D721Med (cell line): ENCODE measurements around the gene AR.

Source experiments
- DNase-seq: peaks from one replicate; pipeline ENCODE4 v3.0.0; 2011; ENCODE audit warnings: low spot score; ENCODE audit not compliant: insufficient read length
- FAIRE-seq: peaks from 2 replicates; lab custom pipeline; 2011; peaks lifted over from hg19 to GRCh38; lab: Jason Lieb, UNC
- CTCF ChIP-seq: IDR thresholded peaks from 2 replicates; pipeline ENCODE4 v1.5.1; 2012; ENCODE audit warnings: mild to moderate bottlenecking, control low read depth; ENCODE audit not compliant: insufficient read depth; ENCODE audit errors: missing control alignments

The AR gene

DNA sequence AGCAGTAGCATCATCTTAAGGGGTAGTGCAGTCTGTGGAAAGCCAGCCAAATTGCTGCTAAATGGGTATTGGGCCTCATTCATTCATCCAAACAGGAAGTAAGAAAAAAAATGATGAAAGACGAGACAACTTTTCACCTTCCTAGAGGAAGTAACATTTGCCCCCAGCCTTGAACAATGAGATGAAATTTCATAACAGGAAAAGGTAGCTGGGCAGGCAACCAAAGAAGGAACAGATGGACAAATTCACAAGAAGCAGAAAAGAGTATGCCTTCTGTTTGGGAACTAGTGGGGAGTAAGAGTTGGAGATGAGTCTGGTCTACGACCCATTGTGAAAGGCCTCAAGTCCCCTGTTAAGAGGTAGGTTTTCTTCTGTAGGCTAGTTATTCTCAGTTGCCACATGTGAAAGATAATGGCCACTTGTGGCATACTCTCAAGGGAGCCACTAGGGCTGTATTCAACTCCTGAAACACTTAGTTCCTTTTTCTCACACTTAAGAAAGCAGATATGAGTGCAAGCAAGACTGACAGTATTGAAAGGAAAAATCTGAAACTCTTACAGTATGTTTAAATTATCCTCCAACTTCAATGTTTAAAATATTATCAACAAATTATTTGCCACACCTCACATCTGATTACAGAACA, 190.4 kb downstream of the AR start:
- no peak for TF ChIP-seq CTCF
- FAIRE-seq: no peak
- DNase-seq: no peak

DNA sequence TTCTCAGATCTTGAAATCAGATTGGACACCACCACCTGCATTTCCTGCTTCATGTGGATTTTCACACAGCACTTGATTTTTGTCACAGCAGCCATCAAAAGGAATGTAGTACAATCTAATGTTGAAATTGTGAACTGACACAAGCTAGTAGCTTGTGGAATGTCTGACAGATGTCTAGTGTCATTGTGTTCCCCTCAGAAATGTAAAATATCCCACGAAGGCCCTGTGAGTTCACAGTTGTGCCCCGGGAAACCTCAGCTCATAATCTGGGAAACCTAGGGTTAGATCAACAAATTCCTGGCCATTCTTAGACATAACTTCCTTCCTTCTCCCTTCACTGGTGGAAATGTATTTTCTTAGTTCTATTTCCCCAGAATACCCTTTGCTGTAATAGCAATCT, 205.7 kb downstream of the AR start:
- TF ChIP-seq CTCF: no peak
- no peak for FAIRE-seq

DNA sequence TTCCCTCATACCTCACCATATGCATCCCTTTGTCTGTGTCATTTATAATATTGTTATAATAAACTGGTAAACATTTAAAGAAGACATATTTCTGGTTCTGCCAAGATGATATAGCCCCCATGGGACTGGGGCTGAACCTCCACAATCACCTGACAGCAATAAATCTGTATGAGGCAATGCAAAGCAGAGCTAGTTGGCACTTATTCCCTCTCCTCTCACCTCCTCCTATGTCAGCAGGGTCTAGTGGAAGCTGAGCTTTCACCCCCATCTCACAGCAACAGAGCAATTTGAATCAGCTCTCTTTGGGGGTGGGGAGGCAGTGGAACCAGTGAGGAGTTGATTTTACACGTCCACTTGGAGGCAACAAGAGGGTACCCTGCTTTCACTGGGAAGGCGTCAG, 206.9 kb downstream of the AR start:
- FAIRE-seq (no peak), DNase-seq (no peak)
- TF ChIP-seq CTCF: no peak

More for the DNA sequence above, 205.7 kb downstream of the AR start:
- no peak for DNase-seq

GRCh38 chrX:67759018-67759417, 215.2 kb downstream of the AR start:
- FAIRE-seq (no peak), DNase-seq (no peak)
- TF ChIP-seq CTCF: no peak

DNA sequence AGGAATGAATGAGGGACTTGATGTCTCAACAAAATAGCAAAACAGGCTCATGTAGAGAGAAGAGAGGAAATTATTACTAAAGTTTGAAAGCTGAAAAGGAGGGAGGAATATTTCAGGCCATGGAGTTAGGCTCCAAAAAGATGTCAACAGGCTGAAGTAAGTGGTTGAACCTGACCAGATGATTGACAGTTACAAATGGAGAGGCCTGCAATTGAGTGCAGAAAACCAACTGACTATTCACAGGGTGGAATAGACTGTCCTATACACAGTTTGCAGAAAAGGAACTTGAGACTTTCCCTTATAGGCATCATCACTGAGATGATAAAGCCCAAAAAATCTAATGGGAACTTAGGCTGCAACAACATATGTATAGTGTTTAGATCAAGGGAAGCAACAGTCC, 233.3 kb downstream of the AR start:
- DNase-seq: no peak
- FAIRE-seq: no peak
- TF ChIP-seq CTCF: no peak

GRCh38 chrX:67779099-67779498, 235.3 kb downstream of the AR start:
- FAIRE-seq (no peak), DNase-seq (no peak)
- no peak for TF ChIP-seq CTCF
